Transverse colon (tissue), 4 donors: ENCODE data around the gene ZCCHC3. TPM values are rescaled to one million over a fixed set of nuclear protein-coding genes. Genes with fewer than 3 reads are reported as not detected.

Source experiments
- DNase-seq: peaks from one replicate; pipeline ENCODE4 v3.0.0-alpha.2; 2019
- H3K27ac ChIP-seq, 4 donors: fragments of 200-600 bp; sonication (generic); 2 replicates each; pipeline ENCODE4 v1.5.1; 2016 to 2018; ENCODE audit warnings: inconsistent platforms in 4 of 4
- H3K27me3 ChIP-seq: fragments of 200-600 bp; sonication (generic); 2 replicates; pipeline ENCODE4 v1.5.1; 2017; ENCODE audit warnings: inconsistent platforms
- H3K36me3 ChIP-seq, 4 donors: fragments of 200-600 bp; sonication (generic); 2 replicates each; pipeline ENCODE4 v1.5.1; 2017 to 2019; ENCODE audit warnings: inconsistent platforms in 4 of 4
- H3K4me1 ChIP-seq, 4 donors: fragments of 200-600 bp; sonication (generic); 2 replicates each; pipeline ENCODE4 v1.5.1; 2017 to 2020; ENCODE audit warnings: inconsistent platforms in 4 of 4
- H3K4me3 ChIP-seq, 4 donors: fragments of 200-600 bp; sonication (generic); 1 replicate in 1 of 4; 2 replicates in 3 of 4; pipeline versions ENCODE4 v1.5.1 to v1.6.1; 2017 to 2019; ENCODE audit warnings: inconsistent platforms in 4 of 4
- H3K9me3 ChIP-seq, 2 donors: fragments of 200-600 bp; sonication (generic); 2 replicates each; pipeline ENCODE4 v1.5.1; 2017 to 2019; ENCODE audit warnings: inconsistent platforms in 2 of 2
- CTCF ChIP-seq, 5 experiments: fragments of 200-600 bp in 3 of 5; fragments of 450-650 bp in 2 of 5; sonication (generic) in 3 of 5; IDR thresholded peaks; 1 replicate in 2 of 5; 2 replicates in 3 of 5; pipeline ENCODE4 v1.5.1; 2016 to 2017; ENCODE audit warnings: antibody characterized with exemption in 5 of 5, inconsistent platforms in 3 of 5, mild to moderate bottlenecking in 2 of 5, moderate library complexity in 1 of 5
- EP300 ChIP-seq: sonication (generic); formaldehyde crosslinking; IDR thresholded peaks from one replicate; pipeline ENCODE4 v1.6.1; 2017; ENCODE audit warnings: antibody characterized with exemption, low read depth
- POLR2A ChIP-seq: fragments of 450-650 bp; IDR thresholded peaks from one replicate; pipeline ENCODE4 v1.6.1; 2016; ENCODE audit warnings: antibody characterized with exemption, mild to moderate bottlenecking, moderate library complexity
- POLR2AphosphoS5 ChIP-seq, 3 donors: sonication (generic); formaldehyde crosslinking; IDR thresholded peaks; one replicate each; pipeline ENCODE4 v1.6.1; 2016; ENCODE audit warnings: antibody characterized with exemption in 3 of 3
- WGBS, 2 donors: methylation state at CpG; one replicate each; pipeline ENCODE4 v1.1.5; 2018; ENCODE audit warnings: low coverage in 1 of 2; 5-methylcytosine and 5-hydroxymethylcytosine counted together
- in situ Hi-C, 4 donors: fragments of 200-750 bp; cut with MboI; loops; one replicate each; pipeline versions ENCODE4 v1.15.0 to v1.15.1; 2017; ENCODE audit warnings: low sequenced_read_pairs in 3 of 4, low pct_ligation_motif_present in 1 of 4, low pct_unique_long_range_greater_than_20kb in 1 of 4
- intact Hi-C: fragments of 100-400 bp; cut with DNase I; formaldehyde crosslinking; loops from one replicate; pipeline ENCODE4 v1.15.1; 2023; ENCODE audit warnings: low total_unique reads
- total RNA-seq, 4 donors: library from RNA; depleted of rRNA; stranded (reverse); fragments of >200 nt; gene quantifications; one replicate each; pipeline ENCODE4 v1.1.0, GENCODE V29; 2016

Gene ZCCHC3
- total RNA-seq, 4 donors from 2014 or later: 6.6 to 16.0 (median 10.1) TPM

DNA sequence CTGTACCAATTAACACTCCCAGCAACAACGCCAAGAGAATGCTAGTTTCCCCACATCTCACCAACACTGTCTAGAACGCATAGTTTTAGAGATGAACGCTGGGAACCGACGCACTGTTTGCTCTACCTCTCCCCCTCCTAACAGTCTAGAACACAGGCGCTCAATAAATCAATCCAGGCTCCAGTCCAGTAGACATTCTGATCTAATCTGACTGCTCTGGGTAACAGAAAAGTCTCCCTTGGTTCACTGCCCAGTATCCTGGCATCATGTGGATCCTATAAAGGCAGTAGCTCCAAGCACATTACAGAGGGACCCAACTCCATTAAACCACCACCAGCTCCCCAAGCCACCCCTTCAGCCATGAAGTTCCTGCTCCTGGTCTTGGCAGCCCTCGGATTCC lies 40.0 kb upstream of the ZCCHC3 start, which contains the start of gene DEFB132:
TSS of gene DEFB132 (plus strand) at position 306 of the 400 bp plus-strand sequence. CDS start at position 361, 55 bp downstream.
- DNase-seq: no peak
- Histone ChIP-seq H3K4me3 (no peak within 1 kb of the TSS), H3K27me3 (peaks cover 6% of the 10 kb centered on the region), H3K36me3 (no peaks in the 10 kb centered on the region), H3K27ac (no peak within 1 kb of the TSS), H3K4me1 (no peaks in the 10 kb centered on the region), H3K9me3 (no peaks in the 10 kb centered on the region)
- TF ChIP-seq EP300 (no peak), CTCF (IDR thresholded peaks at IDR 0.05) (no peak), POLR2AphosphoS5 (IDR thresholded peaks at IDR 0.05) (no peak)
- in situ Hi-C loops: no loop called here
- WGBS, 2 donors: 73 to 78% methylated on average over 6 to 7 of the region's 7 CpGs
- intact Hi-C loops: loop anchor here (5.0 kb wide), 1 partner anchor 50 kb away; no protein-coding TSS in a partner anchor

DNA sequence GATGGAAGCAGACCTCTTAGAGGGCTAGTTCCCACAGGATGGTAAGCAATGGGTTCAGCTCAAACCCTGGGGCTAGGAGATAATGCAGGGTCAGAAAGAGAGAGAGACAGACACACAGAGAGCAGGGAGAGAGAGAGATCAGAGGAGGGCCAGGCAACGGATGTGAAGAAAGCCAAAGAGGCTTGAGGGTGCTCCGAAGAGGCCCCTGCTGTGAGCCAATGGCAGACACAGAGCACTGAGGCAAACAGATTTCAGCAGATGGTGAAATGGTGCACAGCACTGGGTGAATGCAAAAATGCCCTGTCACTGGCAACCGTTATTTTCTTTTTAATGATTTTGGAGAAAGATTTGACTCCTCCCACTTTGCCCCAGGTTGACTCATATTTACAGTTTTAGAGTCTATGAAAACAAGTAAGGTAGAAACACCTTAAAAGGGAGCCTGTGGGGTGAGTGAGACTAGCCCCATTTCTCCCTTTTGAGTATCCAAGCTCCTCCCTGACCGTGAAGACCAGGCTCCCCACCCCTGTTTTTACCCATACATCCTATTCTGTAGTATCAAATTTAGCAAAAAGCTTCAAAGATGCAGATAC lies 39.0 kb upstream of the ZCCHC3 start:
- TF ChIP-seq CTCF (IDR thresholded peaks at IDR 0.05) (no peak), POLR2AphosphoS5 (IDR thresholded peaks at IDR 0.05) (no peak), POLR2A (no peak), EP300 (no peak)
- DNase-seq: no peak
- intact Hi-C loops (loop anchor here (5.0 kb wide), 1 partner anchor 51 kb away; no protein-coding TSS in a partner anchor), in situ Hi-C loops (no loop called here)
- H3K9me3 ChIP-seq: no peaks in the 10 kb centered on the region
- H3K4me3 ChIP-seq: no peak overlapping the region
- no peaks in the 10 kb centered on the region for H3K36me3 ChIP-seq
- H3K27ac ChIP-seq: no peak overlapping the region
- peaks cover 5% of the 10 kb centered on the region for H3K27me3 ChIP-seq
- H3K4me1 ChIP-seq: no peaks in the 10 kb centered on the region
- WGBS, 2 donors: 25 to 57% methylated on average over 1 to 4 of the region's 4 CpGs

DNA sequence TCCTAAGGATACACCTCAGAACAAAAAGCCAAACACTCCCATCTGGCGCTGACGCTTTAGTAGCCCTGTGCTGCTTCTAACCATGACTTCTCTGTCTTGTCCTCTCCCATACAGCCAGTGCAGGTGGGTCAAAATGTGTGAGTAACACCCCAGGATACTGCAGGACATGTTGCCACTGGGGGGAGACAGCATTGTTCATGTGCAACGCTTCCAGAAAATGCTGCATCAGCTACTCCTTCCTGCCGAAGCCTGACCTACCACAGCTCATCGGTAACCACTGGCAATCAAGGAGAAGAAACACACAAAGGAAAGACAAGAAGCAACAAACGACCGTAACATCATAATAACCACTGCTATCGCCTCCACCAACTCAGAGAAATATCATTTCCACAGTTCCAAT lies 38.4 kb upstream of the ZCCHC3 start:
- Histone ChIP-seq H3K27me3 (peaks cover 5% of the 10 kb centered on the region), H3K9me3 (no peaks in the 10 kb centered on the region), H3K27ac (no peak overlapping the region), H3K4me1 (no peaks in the 10 kb centered on the region), H3K4me3 (no peak overlapping the region), H3K36me3 (no peaks in the 10 kb centered on the region)
- in situ Hi-C loops (no loop called here), intact Hi-C loops (loop anchor here (5.0 kb wide), 1 partner anchor 52 kb away; no protein-coding TSS in a partner anchor)
- TF ChIP-seq EP300: no peak
- WGBS, 2 donors: 47 to 60% methylated on average over 6 to 8 of the region's 8 CpGs
- no peak for DNase-seq

DNA sequence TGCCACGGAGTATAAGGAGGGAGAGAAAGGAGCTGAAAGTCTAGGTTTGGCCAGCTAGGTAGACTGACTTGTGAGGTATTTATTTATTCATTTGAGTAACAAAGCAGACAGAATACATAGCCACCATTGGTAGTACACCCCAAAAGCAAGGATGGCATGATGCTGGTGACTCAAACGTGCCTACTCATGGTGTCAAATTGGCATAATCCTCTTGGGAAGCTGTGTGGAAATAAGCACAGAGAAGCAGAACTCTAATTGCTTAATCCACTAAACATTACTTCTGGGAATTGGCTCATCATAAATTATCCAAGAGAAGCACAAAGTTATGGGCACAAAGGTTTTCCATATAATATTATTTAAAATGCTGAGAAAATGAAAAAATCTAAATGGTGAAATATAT lies 37.4 kb upstream of the ZCCHC3 start:
- Histone ChIP-seq H3K4me3 (no peak overlapping the region), H3K27me3 (peaks cover 5% of the 10 kb centered on the region), H3K9me3 (no peaks in the 10 kb centered on the region), H3K36me3 (no peaks in the 10 kb centered on the region), H3K27ac (no peak overlapping the region), H3K4me1 (no peaks in the 10 kb centered on the region)
- in situ Hi-C loops: no loop called here
- intact Hi-C loops: loop anchor here (5.0 kb wide), 1 partner anchor 53 kb away; no protein-coding TSS in a partner anchor
- WGBS, 2 donors: 64 to 69% methylated on average over 2 of the region's 2 CpGs
- no peak for DNase-seq
- TF ChIP-seq EP300: no peak
- TF ChIP-seq CTCF (IDR thresholded peaks at IDR 0.05): no peak
- TF ChIP-seq POLR2AphosphoS5 (IDR thresholded peaks at IDR 0.05): no peak
